ENCODE data around the gene CCDC192.

CCDC192 gene

GRCh38 chr5:127944125-127944524, 240.9 kb downstream of the CCDC192 start:
- DNase-seq (ENCODE audit: low read depth in 2 of 3, low spot score in 2 of 3): no peak

DNA sequence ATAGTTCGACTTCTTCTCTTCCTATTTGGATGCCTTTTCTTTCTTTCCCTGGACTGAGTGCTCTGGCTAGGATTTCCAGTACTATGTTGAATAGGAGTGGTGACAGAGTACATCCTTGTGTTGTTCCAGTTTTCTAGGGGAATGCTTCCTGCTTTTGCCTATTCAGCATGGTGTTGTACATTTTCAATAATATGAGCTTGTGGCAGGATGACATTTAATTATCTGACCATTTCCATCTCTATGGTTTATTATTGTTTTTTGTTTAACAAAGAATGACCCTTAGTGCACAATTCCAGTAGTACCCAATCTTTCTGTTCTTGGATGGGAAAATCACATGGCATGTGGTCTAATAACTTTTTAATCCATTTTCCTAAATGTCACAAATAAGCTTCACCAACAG, 244.8 kb downstream of the CCDC192 start:
- DNase-seq (ENCODE audit: low read depth in 2 of 3, low spot score in 2 of 3): no peak

- DNase-seq (ENCODE audit: low read depth in 2 of 3, low spot score in 2 of 3): no peak
Observed at GRCh38 chr5:127950707-127951391, 247.7 kb downstream of the CCDC192 start.

- no peak for DNase-seq (ENCODE audit: low read depth in 2 of 3, low spot score in 2 of 3)
Observed at GRCh38 chr5:127951791-127952190, 248.6 kb downstream of the CCDC192 start.

- DNase-seq (ENCODE audit: low read depth in 2 of 3, low spot score in 2 of 3): no peak
Observed at GRCh38 chr5:127957183-127957582, 254.0 kb downstream of the CCDC192 start.

GRCh38 chr5:127957701-127958239, 254.6 kb downstream of the CCDC192 start:
- DNase-seq (ENCODE audit: low read depth in 2 of 3, low spot score in 2 of 3): no peak

DNA sequence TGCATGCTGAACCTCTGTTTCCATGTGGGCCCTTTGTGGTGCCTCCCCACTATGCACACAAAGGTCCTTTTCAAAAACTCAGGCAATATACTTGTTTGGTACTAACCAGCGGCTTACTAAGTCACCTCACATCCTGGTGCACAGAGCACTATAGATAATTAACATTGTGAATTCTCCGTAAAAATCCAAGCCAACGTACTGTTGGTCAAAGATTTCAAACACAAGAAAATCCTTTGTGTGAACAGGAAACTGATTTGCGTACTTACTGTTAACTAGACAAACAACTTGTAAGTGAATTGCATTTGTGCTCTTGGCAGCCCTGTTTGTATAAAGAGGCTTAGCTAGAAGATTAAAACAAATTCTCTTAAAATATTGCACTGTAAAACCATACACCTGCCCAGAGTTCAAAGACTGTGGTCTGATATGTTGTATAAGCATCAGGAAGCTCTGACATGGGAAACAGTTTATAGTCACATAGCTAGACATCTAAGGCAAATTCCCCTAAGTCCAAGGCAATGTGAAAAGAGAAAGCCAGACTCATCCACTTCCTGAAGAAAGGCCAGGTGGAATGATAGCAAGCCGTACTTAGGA, 255.3 kb downstream of the CCDC192 start:
- no peak for DNase-seq (ENCODE audit: low read depth in 2 of 3, low spot score in 2 of 3)

- DNase-seq (ENCODE audit: low read depth in 2 of 3, low spot score in 2 of 3): no peak
Observed at GRCh38 chr5:127959152-127959764, 256.1 kb downstream of the CCDC192 start.

DNA sequence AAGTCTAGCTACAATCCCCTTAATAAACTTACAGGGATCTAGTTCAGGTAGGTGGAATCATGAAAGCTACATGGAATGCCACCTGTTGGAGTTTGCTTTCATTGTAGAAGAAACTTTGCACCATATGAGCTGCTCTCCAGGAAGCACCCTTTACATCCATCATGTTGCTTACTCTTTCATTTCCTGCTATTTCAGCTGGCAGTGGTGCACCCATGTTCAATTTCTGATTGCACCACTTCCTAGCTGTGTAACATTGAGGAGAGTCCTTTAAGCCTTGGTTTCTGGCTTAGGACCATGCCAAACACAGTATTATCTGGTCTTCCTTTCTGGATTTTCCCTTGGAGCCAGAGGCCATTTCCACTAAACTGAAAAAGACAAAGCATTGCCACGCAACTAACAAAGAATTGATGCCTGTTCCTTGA, 257.1 kb downstream of the CCDC192 start:
- no peak for DNase-seq (ENCODE audit: low read depth in 2 of 3, low spot score in 2 of 3)

DNA sequence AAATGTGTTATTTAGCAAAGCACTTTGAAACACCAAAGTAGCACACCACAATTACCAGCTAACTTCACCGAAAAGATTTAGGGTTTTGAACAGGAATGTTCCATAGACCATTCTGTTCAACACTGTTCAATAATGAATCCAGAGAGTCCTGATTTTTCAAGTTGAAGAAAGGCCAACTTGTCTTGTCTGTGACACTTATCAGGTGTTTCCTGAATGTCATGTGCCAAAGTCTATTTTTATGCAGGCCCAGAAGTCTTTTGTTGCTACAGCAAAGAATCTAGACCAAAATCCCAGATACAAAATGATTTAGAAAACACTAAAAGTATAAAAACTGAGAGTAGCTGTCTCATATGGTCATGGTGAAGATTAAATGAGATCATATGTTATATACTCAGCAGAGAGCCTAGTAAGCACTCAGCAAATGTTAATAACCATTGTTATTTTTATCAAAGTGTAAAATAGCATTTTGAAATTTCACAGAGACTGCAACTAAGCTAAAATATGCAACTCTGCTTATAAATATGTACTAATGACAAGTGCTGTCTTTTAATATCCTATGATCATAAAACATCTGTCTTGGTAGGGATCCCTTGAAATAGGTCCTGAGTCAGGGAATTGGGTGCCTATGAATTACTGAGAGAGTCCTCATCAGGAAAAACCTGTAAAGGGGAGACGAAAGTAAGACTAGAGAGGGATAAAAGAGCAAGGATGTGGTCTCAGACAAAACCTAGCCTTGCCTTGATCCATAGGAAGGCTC, 258.0 kb downstream of the CCDC192 start:
- no peak for DNase-seq (ENCODE audit: low read depth in 2 of 3, low spot score in 2 of 3)

- no peak for DNase-seq (ENCODE audit: low read depth in 2 of 3, low spot score in 2 of 3)
Observed at GRCh38 chr5:127961763-127962145, 258.6 kb downstream of the CCDC192 start.

DNA sequence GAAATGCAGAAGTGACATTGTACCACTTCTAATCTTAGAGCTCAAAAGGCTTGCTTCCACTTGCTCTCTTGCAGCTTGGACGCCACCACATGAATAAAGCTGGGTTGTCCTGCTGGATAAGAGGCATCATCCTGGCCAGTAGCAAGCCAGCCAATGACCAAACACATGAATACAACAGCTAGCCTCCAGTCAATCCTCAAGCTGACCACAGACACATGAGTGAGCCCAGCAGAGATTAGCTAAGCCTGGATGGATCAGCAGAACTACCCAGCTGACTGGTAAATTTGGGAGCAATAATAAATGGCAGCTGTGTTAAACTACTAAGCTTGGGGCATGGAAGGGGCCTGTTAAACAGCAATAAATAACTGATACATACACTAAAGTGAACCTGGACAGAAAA, 259.3 kb downstream of the CCDC192 start:
- DNase-seq (ENCODE audit: low read depth in 2 of 3, low spot score in 2 of 3): no peak

DNA sequence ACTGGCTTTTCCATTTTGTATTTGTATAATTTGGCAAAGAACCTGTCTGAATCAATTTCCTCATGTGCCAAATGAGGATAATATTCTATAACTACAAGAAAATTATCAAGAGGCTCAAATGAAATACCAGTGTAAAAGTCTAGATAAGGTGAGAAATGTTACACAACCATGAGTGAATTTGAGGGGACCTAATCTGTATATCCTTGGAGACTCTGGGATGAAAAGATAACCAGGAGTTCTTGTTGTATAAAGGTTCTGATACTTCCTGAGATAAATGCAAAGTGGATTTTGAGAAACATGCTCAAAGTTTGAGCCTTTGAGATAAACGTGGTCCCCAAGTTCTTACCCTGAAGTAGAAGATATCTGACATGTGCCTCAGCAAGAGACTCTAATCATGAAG, 260.0 kb downstream of the CCDC192 start:
- DNase-seq (ENCODE audit: low read depth in 2 of 3, low spot score in 2 of 3): no peak

DNA sequence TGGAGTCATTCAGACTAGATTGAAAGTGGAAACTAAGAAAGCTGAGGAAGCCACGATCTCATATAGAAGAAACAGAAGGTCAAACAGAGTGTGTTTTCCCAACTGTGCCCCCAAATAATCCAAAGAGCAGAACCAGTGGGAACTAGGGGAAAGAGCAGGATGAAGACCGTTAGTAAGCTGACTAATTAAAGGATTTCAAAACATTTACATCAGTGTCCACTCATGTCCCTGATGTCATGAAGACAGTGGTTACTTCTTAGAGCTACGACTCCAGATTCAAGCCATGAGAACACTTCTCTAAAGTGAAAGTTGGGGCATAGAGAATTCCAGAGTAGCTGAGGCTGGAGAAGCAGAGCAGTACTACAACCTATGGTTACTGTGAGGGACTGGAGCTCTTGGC, 260.7 kb downstream of the CCDC192 start:
- DNase-seq (ENCODE audit: low read depth in 2 of 3, low spot score in 2 of 3): no peak

DNA sequence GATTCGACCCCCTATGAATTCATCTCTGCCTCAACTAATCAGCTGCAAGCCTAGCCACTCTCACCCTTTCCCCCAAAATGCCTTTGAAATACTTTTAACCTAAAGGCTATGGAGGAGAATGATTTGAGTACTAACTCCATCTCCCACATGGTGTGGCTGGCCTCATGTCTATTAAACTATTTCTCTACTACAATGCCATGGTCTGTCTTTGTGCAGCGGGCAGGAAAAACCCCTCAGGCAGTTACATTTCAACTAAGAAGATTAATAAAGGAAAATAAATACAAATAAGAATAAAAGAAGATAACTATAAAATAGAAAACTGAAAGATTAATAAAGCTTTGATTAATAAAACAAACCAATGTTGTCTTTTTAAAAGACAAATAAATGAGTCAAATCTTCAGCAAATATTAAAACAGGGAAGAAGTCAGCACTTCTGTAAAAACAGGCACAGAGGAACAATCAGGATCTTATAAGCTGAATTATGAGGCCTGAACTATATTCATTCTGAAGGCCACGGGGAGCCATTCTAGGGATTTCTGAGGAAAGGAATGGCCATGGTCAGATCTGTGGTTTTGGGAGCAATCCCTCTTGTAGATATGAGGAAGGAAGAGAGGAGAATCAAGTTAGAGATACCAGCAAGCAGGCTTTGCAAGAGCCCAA, 264.3 kb downstream of the CCDC192 start:
- no peak for DNase-seq (ENCODE audit: low read depth in 2 of 3, low spot score in 2 of 3)

- DNase-seq (ENCODE audit: low read depth in 2 of 3, low spot score in 2 of 3): no peak
Observed at GRCh38 chr5:127967983-127968592, 264.9 kb downstream of the CCDC192 start.

DNA sequence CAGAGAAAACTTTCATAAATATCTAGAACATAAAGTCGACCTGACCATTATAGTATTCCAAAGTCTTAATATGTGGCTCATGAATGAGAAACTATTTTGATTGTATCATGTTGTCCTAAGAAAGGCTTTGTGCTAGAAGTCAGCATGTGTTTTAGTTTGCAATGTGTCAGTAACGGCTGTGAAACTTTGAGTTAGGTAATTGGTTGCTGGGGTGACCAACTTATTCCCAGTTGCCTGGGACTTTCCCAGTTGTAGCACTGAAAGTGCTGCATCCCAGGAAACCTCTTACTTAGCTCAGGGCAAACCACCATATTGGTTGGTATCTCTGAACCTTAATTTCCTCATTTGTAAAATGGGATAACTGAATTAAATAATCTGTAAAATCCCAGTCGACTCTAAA, 265.8 kb downstream of the CCDC192 start:
- DNase-seq (ENCODE audit: low read depth in 2 of 3, low spot score in 2 of 3): no peak

DNA sequence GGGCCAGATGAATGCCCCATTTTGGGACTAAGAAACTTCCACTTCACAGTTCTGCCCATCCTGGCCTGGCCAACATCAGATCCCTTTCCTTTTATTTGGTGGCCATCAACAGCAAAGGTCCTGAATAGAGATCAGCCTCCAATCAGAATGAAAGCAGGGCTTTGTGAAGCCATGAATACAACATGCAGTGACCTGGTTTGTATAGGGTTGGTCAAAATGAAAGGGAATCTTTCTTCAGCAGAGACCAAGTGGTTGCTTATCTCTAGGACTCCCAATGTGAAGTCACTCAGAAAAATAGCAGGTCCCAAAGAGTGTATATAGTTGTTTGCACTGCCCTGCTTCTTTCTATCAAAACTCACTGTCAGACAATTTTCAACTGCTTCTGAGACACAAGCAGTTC, 266.5 kb downstream of the CCDC192 start:
- no peak for DNase-seq (ENCODE audit: low read depth in 2 of 3, low spot score in 2 of 3)

DNA sequence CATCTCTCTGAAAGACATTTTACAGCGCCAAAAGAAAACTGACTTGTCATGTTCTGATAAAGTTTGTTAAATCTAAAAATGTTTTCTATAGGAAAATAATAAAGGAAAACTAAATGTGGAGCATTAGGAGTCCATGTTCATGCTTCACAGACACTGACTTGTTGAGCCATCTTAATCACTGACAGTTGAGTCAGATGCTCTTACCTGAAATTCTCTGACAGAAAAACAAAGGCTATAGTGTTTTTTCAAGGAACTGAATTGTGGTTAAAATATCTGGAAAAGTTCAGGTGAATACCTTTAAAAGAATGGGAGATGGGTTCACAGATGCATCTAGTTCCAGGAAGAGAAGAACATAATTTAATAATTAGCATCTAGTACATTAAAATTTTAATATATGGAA, 266.9 kb downstream of the CCDC192 start:
- no peak for DNase-seq (ENCODE audit: low read depth in 2 of 3, low spot score in 2 of 3)

DNA sequence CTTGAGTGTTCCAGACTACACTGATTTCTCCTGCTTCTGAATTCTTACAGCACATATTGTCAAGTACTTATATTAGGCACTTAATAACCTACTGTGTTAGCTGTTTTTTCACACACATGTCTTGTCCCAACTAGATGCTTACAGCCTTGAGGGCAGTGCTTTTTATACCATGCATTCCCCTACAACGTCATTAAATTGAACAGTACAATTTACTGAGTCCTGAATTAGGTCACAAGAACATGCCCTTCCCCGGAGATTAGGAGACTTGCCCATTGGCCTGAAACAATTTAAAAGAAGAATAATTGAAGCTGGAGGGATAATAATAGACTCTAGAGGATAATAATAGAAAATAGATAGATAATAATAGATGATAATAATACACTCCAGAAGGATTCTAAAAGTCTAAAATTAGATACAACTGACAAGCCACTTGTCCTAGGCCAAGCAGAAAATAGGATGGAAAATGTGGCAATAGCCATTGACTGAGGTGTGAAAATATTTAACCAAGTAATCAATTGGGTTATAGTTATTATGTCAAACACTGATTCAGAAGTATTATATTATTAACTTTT, 267.7 kb downstream of the CCDC192 start:
- DNase-seq (ENCODE audit: low read depth in 2 of 3, low spot score in 2 of 3): no peak
